ENCODE data around the gene CLIC4. TPM values are rescaled to one million over a fixed set of nuclear protein-coding genes. Genes with fewer than 3 reads are reported as not detected.
"Not testable (repeated sequence)": the region's sequence is repeated elsewhere in the genome, so short reads cannot be mapped to it uniquely, and the experiment has no call there.

The CLIC4 gene
- total RNA-seq, 1 experiment from 2014 or later, result 262 TPM

- ChIA-PET POLR2A (no interaction called here), CTCF (no interaction called here)
- ATAC-seq (no peak), DNase-seq (ENCODE audit: low spot score) (no peak)
- H3K36me3 Mint-ChIP-seq, result peaks cover 22% of the 10 kb centered on the region
- TF ChIP-seq ERG (CRISPR knock-in tag; IDR thresholded peaks at IDR 0.05), result no peak
- no peak for TF ChIP-seq NFE2L1 (CRISPR knock-in tag; IDR thresholded peaks at IDR 0.05)
- TF ChIP-seq JAZF1 (CRISPR knock-in tag; IDR thresholded peaks at IDR 0.05), result no peak
- no peak for TF ChIP-seq MAX (CRISPR knock-in tag; IDR thresholded peaks at IDR 0.05)
- TF ChIP-seq SOX15 (CRISPR knock-in tag; IDR thresholded peaks at IDR 0.05), result no peak
- no peak for TF ChIP-seq EMX1 (CRISPR knock-in tag; IDR thresholded peaks at IDR 0.05)
- no peak for TF ChIP-seq ZSCAN18 (CRISPR knock-in tag; IDR thresholded peaks at IDR 0.05)
- no peak for TF ChIP-seq E2F5 (CRISPR knock-in tag; IDR thresholded peaks at IDR 0.05)
- TF ChIP-seq FOXJ3 (CRISPR knock-in tag; IDR thresholded peaks at IDR 0.05; ENCODE audit: borderline replicate concordance), result no peak
- TF ChIP-seq AFF4 (CRISPR knock-in tag; IDR thresholded peaks at IDR 0.05; ENCODE audit: borderline replicate concordance), result no peak
- TF ChIP-seq PRDM15 (CRISPR knock-in tag; IDR thresholded peaks at IDR 0.05), result no peak
- no peak for TF ChIP-seq CREB1 (CRISPR knock-in tag; IDR thresholded peaks at IDR 0.05)
- TF ChIP-seq ATF3 (CRISPR knock-in tag; conservative IDR thresholded peaks at IDR 0.05), result no peak
- TF ChIP-seq CREM (CRISPR knock-in tag; IDR thresholded peaks at IDR 0.05), result no peak
- TF ChIP-seq TEAD1 (CRISPR knock-in tag; IDR thresholded peaks at IDR 0.05), result no peak
- H3K4me3 Mint-ChIP-seq, result no peak overlapping the region
- H3K27me3 Mint-ChIP-seq (ENCODE audit: low read depth), result no peaks in the 10 kb centered on the region
- peaks cover 12% of the 10 kb centered on the region for H3K9me3 Mint-ChIP-seq
- peaks cover 17% of the 10 kb centered on the region for H3K4me1 Mint-ChIP-seq
- H3K27ac Mint-ChIP-seq, result peak overlapping the region; percentile 4
Observed at GRCh38 chr1:24793447-24794129, 48.3 kb downstream of the CLIC4 start.

- CTCF ChIA-PET; DNase-seq (ENCODE audit: low spot score); POLR2A ChIA-PET; H3K27me3 Mint-ChIP-seq (ENCODE audit: low read depth); H3K4me3 Mint-ChIP-seq; ATAC-seq: not testable (repeated sequence)
- H3K27ac Mint-ChIP-seq, result peak overlapping the region; percentile 4
- H3K9me3 Mint-ChIP-seq, result peaks cover 13% of the 10 kb centered on the region
- peaks cover 17% of the 10 kb centered on the region for H3K4me1 Mint-ChIP-seq
- peaks cover 27% of the 10 kb centered on the region for H3K36me3 Mint-ChIP-seq
Observed at GRCh38 chr1:24794130-24794502, 48.9 kb downstream of the CLIC4 start.
